H1 (cell line): ENCODE measurements around the gene ZBTB20. TPM values are rescaled to one million over a fixed set of nuclear protein-coding genes. Genes with fewer than 3 reads are reported as not detected.

Experiments used
- CTCF ChIA-PET: fragments of 300-600 bp; sonication (Branson Sonifier 250); formaldehyde crosslinking; loops from one replicate; lab custom pipeline; 2021; ENCODE audit not compliant: partially characterized antibody; lab: Charles Lee
- POLR2A ChIA-PET: fragments of 300-600 bp; sonication (Branson Sonifier 250); formaldehyde crosslinking; loops from one replicate; lab custom pipeline; 2021; ENCODE audit warnings: inconsistent platforms; ENCODE audit not compliant: partially characterized antibody; lab: Charles Lee
- DNase-seq, 2 experiments: peaks; one replicate each; pipeline versions ENCODE4 v3.0.0 to v3.0.0-alpha.2; 2010 to 2022; ENCODE audit warnings: low spot score in 2 of 2, low read depth in 1 of 2, mixed read lengths in 1 of 2
- FAIRE-seq: peaks from 2 replicates; lab custom pipeline; 2011; peaks lifted over from hg19 to GRCh38; lab: Jason Lieb, UNC
- H2AFZ ChIP-seq: 2 replicates; pipeline ENCODE4 v1.8.1; 2012; ENCODE audit warnings: low read length, inconsistent platforms
- H2AK5ac ChIP-seq: 2 replicates; pipeline ENCODE4 v1.6.1; 2013; ENCODE audit warnings: low read depth, low read length
- H2BK120ac ChIP-seq: replicated peaks from 2 replicates; pipeline ENCODE3; 2013; ENCODE audit warnings: low read depth, low read length, inconsistent platforms
- H2BK12ac ChIP-seq: 2 replicates; pipeline ENCODE4 v1.6.1; 2013; ENCODE audit warnings: low read depth, low read length
- H2BK15ac ChIP-seq: 2 replicates; pipeline ENCODE4 v1.6.1; 2013; ENCODE audit warnings: low read length
- H2BK20ac ChIP-seq: 2 replicates; pipeline ENCODE4 v1.6.1; 2013; ENCODE audit warnings: low read length
- H2BK5ac ChIP-seq: 2 replicates; pipeline ENCODE4 v1.6.1; 2013; ENCODE audit warnings: low read depth, low read length
- H3K14ac ChIP-seq: 2 replicates; pipeline ENCODE4 v1.6.1; 2013; ENCODE audit warnings: inconsistent platforms; ENCODE audit not compliant: insufficient read length
- H3K18ac ChIP-seq: 2 replicates; pipeline ENCODE4 v1.6.1; 2013; ENCODE audit warnings: low read length; ENCODE audit errors: extremely low read depth
- H3K23ac ChIP-seq: 2 replicates; pipeline ENCODE4 v1.6.1; 2013; ENCODE audit warnings: inconsistent platforms; ENCODE audit not compliant: insufficient read length
- H3K23me2 ChIP-seq: 2 replicates; pipeline ENCODE4 v1.6.1; 2013; ENCODE audit warnings: low read depth, low read length
- H3K27ac ChIP-seq: 2 replicates; pipeline ENCODE4 v1.6.1; 2011; ENCODE audit warnings: low read depth, low read length, inconsistent platforms
- H3K27me3 ChIP-seq, 4 experiments: replicated peaks in 1 of 4; 1 replicate in 1 of 4; 2 replicates in 3 of 4; pipeline versions ENCODE4 v1.6.1 to v1.8.1; 2011 to 2013; ENCODE audit warnings: low read length in 3 of 4, mild to moderate bottlenecking in 3 of 4, inconsistent platforms in 2 of 4, mixed read lengths in 2 of 4, moderate library complexity in 1 of 4; ENCODE audit not compliant: control insufficient read depth in 3 of 4, insufficient read depth in 3 of 4; ENCODE audit errors: extremely low read depth in 1 of 4
- H3K36me3 ChIP-seq, 4 experiments: 2 replicates each; pipeline versions ENCODE4 v1.6.1 to v1.8.1; 2011 to 2013; ENCODE audit warnings: mild to moderate bottlenecking in 4 of 4, low read length in 3 of 4, moderate library complexity in 2 of 4, control low read depth in 1 of 4, inconsistent platforms in 1 of 4; ENCODE audit not compliant: insufficient read depth in 4 of 4, control insufficient read depth in 2 of 4
- H3K4ac ChIP-seq: replicated peaks from 2 replicates; pipeline ENCODE3; 2013; ENCODE audit warnings: low read length, low read depth, mixed read lengths, inconsistent platforms; ENCODE audit not compliant: insufficient read length
- H3K4me1 ChIP-seq, 4 experiments: replicated peaks in 1 of 4; 1 replicate in 1 of 4; 2 replicates in 3 of 4; pipeline versions ENCODE4 v1.6.1 to v1.8.1; 2011 to 2013; ENCODE audit warnings: low read length in 3 of 4, inconsistent platforms in 2 of 4, mixed read lengths in 1 of 4; ENCODE audit not compliant: insufficient read depth in 4 of 4, control insufficient read depth in 3 of 4
- H3K4me2 ChIP-seq, 2 experiments: 2 replicates each; pipeline versions ENCODE4 v1.6.1 to v1.8.1; 2011 to 2013; ENCODE audit warnings: low read depth in 2 of 2, low read length in 2 of 2, control low read depth in 1 of 2, inconsistent platforms in 1 of 2, mild to moderate bottlenecking in 1 of 2; ENCODE audit not compliant: insufficient read depth in 1 of 2
- H3K4me3 ChIP-seq, 4 experiments: fragments of 200-600, 300-600 bp in 1 of 4; sonication (generic), shearing (Covaris generic), sonication (Bioruptor Twin) in 1 of 4; 2 replicates each; pipeline versions ENCODE4 v1.5.1 to v1.8.1; 2011 to 2016; ENCODE audit warnings: low read length in 4 of 4, low read depth in 3 of 4, control low read depth in 2 of 4, inconsistent platforms in 2 of 4, mild to moderate bottlenecking in 2 of 4, mixed read lengths in 1 of 4, moderate library complexity in 1 of 4; ENCODE audit not compliant: insufficient read depth in 2 of 4; ENCODE audit errors: extremely low read depth in 1 of 4
- H3K56ac ChIP-seq: replicated peaks from 2 replicates; pipeline ENCODE3; 2013; ENCODE audit warnings: low read depth, mild to moderate bottlenecking, mixed read lengths, low read length, inconsistent platforms; ENCODE audit not compliant: insufficient read length
- H3K79me1 ChIP-seq: 2 replicates; pipeline ENCODE4 v1.6.1; 2013; ENCODE audit warnings: low read depth, low read length, control low read depth
- H3K79me2 ChIP-seq, 2 experiments: 2 replicates each; pipeline versions ENCODE4 v1.6.1 to v1.8.1; 2012 to 2013; ENCODE audit warnings: low read length in 2 of 2, mild to moderate bottlenecking in 2 of 2, inconsistent platforms in 1 of 2; ENCODE audit not compliant: insufficient read depth in 2 of 2, control insufficient read depth in 1 of 2
- H3K9ac ChIP-seq, 4 experiments: replicated peaks in 1 of 4; 1 replicate in 1 of 4; 2 replicates in 3 of 4; pipeline versions ENCODE4 v1.6.1 to v1.8.1; 2011 to 2013; ENCODE audit warnings: low read depth in 3 of 4, low read length in 3 of 4, control low read depth in 2 of 4, mild to moderate bottlenecking in 2 of 4, moderate library complexity in 2 of 4, inconsistent platforms in 1 of 4; ENCODE audit errors: extremely low read depth in 1 of 4
- H3K9me3 ChIP-seq, 2 experiments: 2 replicates each; pipeline versions ENCODE4 v1.6.1 to v1.8.1; 2012 to 2013; ENCODE audit warnings: mild to moderate bottlenecking in 2 of 2, moderate library complexity in 2 of 2, control low read depth in 1 of 2, inconsistent platforms in 1 of 2, low read depth in 1 of 2, low read length in 1 of 2, mixed read lengths in 1 of 2; ENCODE audit not compliant: insufficient read depth in 2 of 2
- H4K20me1 ChIP-seq, 2 experiments: replicated peaks in 1 of 2; 2 replicates each; pipeline versions ENCODE3 to v1.8.1; 2011 to 2013; ENCODE audit warnings: inconsistent platforms in 2 of 2, low read length in 2 of 2, mild to moderate bottlenecking in 1 of 2; ENCODE audit not compliant: insufficient read depth in 2 of 2, control insufficient read depth in 1 of 2
- H4K5ac ChIP-seq: 2 replicates; pipeline ENCODE4 v1.6.1; 2013; ENCODE audit warnings: low read length, low read depth, mixed read lengths, inconsistent platforms; ENCODE audit not compliant: insufficient read length
- H4K8ac ChIP-seq: 2 replicates; pipeline ENCODE4 v1.8.0; 2013; ENCODE audit warnings: mild to moderate bottlenecking, moderate library complexity, low read length, inconsistent platforms; ENCODE audit not compliant: insufficient read depth; ENCODE audit errors: extremely low read depth
- H4K91ac ChIP-seq: replicated peaks from 2 replicates; pipeline ENCODE3; 2013; ENCODE audit warnings: low read length, mixed read lengths, inconsistent platforms; ENCODE audit not compliant: insufficient read length
- RAD21 ChIP-seq, 2 experiments: IDR thresholded peaks in 1 of 2; conservative IDR thresholded peaks in 1 of 2; 2 replicates each; pipeline ENCODE4 v1.6.1; 2011; ENCODE audit warnings: low read depth in 2 of 2, low read length in 2 of 2, improper control_type of control experiment in 1 of 2, inconsistent platforms in 1 of 2, mild to moderate bottlenecking in 1 of 2, moderate library complexity in 1 of 2
- SP2 ChIP-seq: IDR thresholded peaks from 2 replicates; pipeline ENCODE4 v1.6.1; 2012; ENCODE audit warnings: mild to moderate bottlenecking, low read length, inconsistent platforms
- whole genome bisulfite sequencing, 2 experiments: shearing (Covaris generic) in 1 of 2; methylation state at CpG; one replicate each; pipeline versions ENCODE4 v1.1.6 to v1.1.7; 2013 to 2015; ENCODE audit warnings: low lambda C conversion rate in 2 of 2, mixed read lengths in 2 of 2, inconsistent platforms in 1 of 2, low coverage in 1 of 2, missing lambda C conversion rate in 1 of 2; ENCODE audit not compliant: insufficient replicate concordance in 2 of 2, insufficient coverage in 1 of 2, insufficient read length in 1 of 2; ENCODE audit errors: extremely low coverage in 1 of 2, missing lambda C conversion rate in 1 of 2; 5-methylcytosine and 5-hydroxymethylcytosine counted together
- polyA plus RNA-seq, 7 experiments: library from polyadenylated mRNA; depleted of rRNA in 3 of 7; stranded (reverse) in 5 of 7; unstranded in 2 of 7; fragments of >200 nt in 5 of 7; fragments of 200-250 nt in 2 of 7; gene quantifications; 1 replicate in 5 of 7; 2 replicates in 1 of 7; 4 replicates in 1 of 7; pipeline versions ENCODE4 v1.2.1 to v1.2.3, GENCODE V29; 2011 to 2013; ENCODE audit warnings: missing spikeins in 2 of 7, mixed read lengths in 2 of 7
- total RNA-seq: library from RNA; stranded (reverse); fragmentation: NEBNext Ultra II Directional; extraction: Animal tissue kit (Norgen Biotek cat#: 25700); gene quantifications from 2 replicates; pipeline ENCODE4 v1.2.1, GENCODE V29; 2021

The ZBTB20 gene
- total and polyA plus RNA-seq, 2 of the 8 experiments (the other 6 are each of a cell fraction or from before 2014, with no cell fraction given): 0.35 to 1.3 TPM

DNA sequence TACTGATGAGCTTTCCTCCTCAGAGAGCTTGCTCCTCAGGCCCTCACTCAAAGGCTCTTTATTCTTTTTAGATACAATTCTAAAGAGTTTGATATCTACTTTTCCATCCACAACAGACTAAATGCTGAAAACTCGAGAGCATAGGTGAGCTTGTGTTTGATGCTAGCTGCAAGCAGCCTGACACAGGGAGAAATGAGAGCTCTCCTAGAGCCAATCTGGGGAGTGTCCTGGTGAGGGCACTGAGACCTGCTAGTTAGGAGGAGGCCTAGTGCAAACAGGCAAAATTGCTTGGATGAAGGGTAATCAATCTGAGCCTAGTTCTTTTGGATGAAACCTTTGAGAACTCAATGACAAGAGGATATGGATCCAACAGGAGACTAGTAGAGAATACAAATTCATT, 300.8 kb downstream of the ZBTB20 start:
- Histone ChIP-seq H3K4me1 (no peaks in the 10 kb centered on the region), H2AFZ (no peak overlapping the region), H3K79me2 (no peaks in the 10 kb centered on the region), H4K8ac (no peak overlapping the region), H2BK20ac (no peak overlapping the region), H3K79me1 (no peaks in the 10 kb centered on the region), H3K36me3 (no peaks in the 10 kb centered on the region), H3K9ac (no peak overlapping the region), H4K91ac (no peak overlapping the region), H3K23me2 (no peaks in the 10 kb centered on the region)
- WGBS, 2 experiments: 82% methylated on average over 1 of the region's 1 CpG; no CpG with 5 or more reads in 1 of the 2 experiments
- FAIRE-seq: no peak
- TF ChIP-seq RAD21 (IDR thresholded peaks at IDR 0.05 in 1 of 2, conservative IDR thresholded peaks at IDR 0.05 in 1 of 2; ENCODE audit: low read depth in 2 of 2, low read length in 2 of 2) (peak in 1 of 2 experiments; percentile 21; a peak in 1 of 4 replicates), SP2 (no peak)
- TF ChIP-seq, all 59 proteins: peak for 1
- no peak for DNase-seq
- Histone ChIP-seq H2AK5ac (no peak overlapping the region), H4K20me1 (no peaks in the 10 kb centered on the region), H3K27ac (no peak overlapping the region), H3K23ac (no peak overlapping the region), H4K5ac (no peak overlapping the region), H2BK15ac (no peak overlapping the region), H3K4me3 (no peak overlapping the region), H2BK120ac (no peak overlapping the region), H3K14ac (no peak overlapping the region), H3K4ac (no peak overlapping the region), H3K9me3 (no peaks in the 10 kb centered on the region), H3K56ac (no peak overlapping the region), H3K27me3 (no peaks in the 10 kb centered on the region), H3K18ac (no peak overlapping the region), H3K4me2 (no peak overlapping the region), H2BK5ac (no peak overlapping the region), H2BK12ac (no peak overlapping the region)
- ChIA-PET CTCF (no interaction called here), POLR2A (no interaction called here)
